ENCODE results near the gene TNFRSF25.

Gene TNFRSF25

GRCh38 chr1:6485168-6486101 is 19.5 kb upstream of the TNFRSF25 start:
- no peak for FAIRE-seq

GRCh38 chr1:6484826-6485167 is 18.8 kb upstream of the TNFRSF25 start:
- no peak for FAIRE-seq

- FAIRE-seq, result no peak
These were observed 17.8 kb upstream of the TNFRSF25 start for GRCh38 chr1:6483761-6484117.

- FAIRE-seq, result no peak
These were observed 17.2 kb upstream of the TNFRSF25 start for GRCh38 chr1:6483017-6483760.

- no peak for FAIRE-seq
These were observed 15.8 kb upstream of the TNFRSF25 start for GRCh38 chr1:6481820-6482219.

GRCh38 chr1:6477039-6477820 is 11.3 kb upstream of the TNFRSF25 start:
- FAIRE-seq, result no peak

- FAIRE-seq, result no peak
These were observed 10.5 kb upstream of the TNFRSF25 start for GRCh38 chr1:6476483-6476882.

GRCh38 chr1:6475381-6476133 is 9.6 kb upstream of the TNFRSF25 start:
- FAIRE-seq, result no peak

- no peak for FAIRE-seq
These were observed 8.9 kb upstream of the TNFRSF25 start for GRCh38 chr1:6474815-6475282.

GRCh38 chr1:6473974-6474814 is 8.2 kb upstream of the TNFRSF25 start:
- no peak for FAIRE-seq

GRCh38 chr1:6473156-6473555 is 7.2 kb upstream of the TNFRSF25 start:
- no peak for FAIRE-seq

- no peak for FAIRE-seq
These were observed 6.4 kb upstream of the TNFRSF25 start for GRCh38 chr1:6472391-6472790.

- no peak for FAIRE-seq
These were observed 6.0 kb upstream of the TNFRSF25 start for GRCh38 chr1:6471970-6472368.

- FAIRE-seq, result no peak
These were observed 5.4 kb upstream of the TNFRSF25 start for GRCh38 chr1:6471086-6471969.

- no peak for FAIRE-seq
These were observed 4.4 kb upstream of the TNFRSF25 start for GRCh38 chr1:6470132-6471085.

- FAIRE-seq, result no peak
These were observed 2.9 kb upstream of the TNFRSF25 start for GRCh38 chr1:6468729-6469461.

GRCh38 chr1:6467744-6468688 is 2.0 kb upstream of the TNFRSF25 start:
- FAIRE-seq, result no peak

Data from G401.6 (cell line).